GM13976 (cell line): ENCODE measurements around the gene ZNF618.

Experiments
- DNase-seq: peaks from one replicate; pipeline ENCODE4 v3.0.0; 2012; ENCODE audit warnings: low spot score
- CTCF ChIP-seq: IDR thresholded peaks from 2 replicates; pipeline ENCODE4 v1.5.1; 2012; ENCODE audit warnings: borderline replicate concordance, mild to moderate bottlenecking; ENCODE audit not compliant: insufficient read depth; ENCODE audit errors: extremely low read depth, missing control alignments, control extremely low read depth
- in situ Hi-C: fragments of 300-500 bp; cut with MboI; formaldehyde crosslinking; loops from one replicate; pipeline ENCODE4 v1.12.0; 2022; ENCODE audit warnings: low sequenced_read_pairs, mixed read lengths, inconsistent platforms; ENCODE audit not compliant: unreplicated experiment

ZNF618 gene

GRCh38 chr9:113934167-113934828 is 58.2 kb downstream of the ZNF618 start:
- TF ChIP-seq CTCF, result no peak
- DNase-seq, result no peak
- in situ Hi-C loops, result no loop called here

- in situ Hi-C loops, result no loop called here
- DNase-seq, result no peak
- TF ChIP-seq CTCF, result no peak
These were observed 58.9 kb downstream of the ZNF618 start for GRCh38 chr9:113934829-113935676.

GRCh38 chr9:113935677-113936380 is 59.7 kb downstream of the ZNF618 start:
- TF ChIP-seq CTCF, result no peak
- DNase-seq, result no peak
- in situ Hi-C loops, result no loop called here

GRCh38 chr9:113940077-113940476 is 64.0 kb downstream of the ZNF618 start:
- in situ Hi-C loops, result no loop called here
- no peak for DNase-seq
- TF ChIP-seq CTCF, result no peak

GRCh38 chr9:113941056-113941455 is 64.9 kb downstream of the ZNF618 start:
- in situ Hi-C loops, result no loop called here
- no peak for DNase-seq
- no peak for TF ChIP-seq CTCF

GRCh38 chr9:113941526-113941925 is 65.4 kb downstream of the ZNF618 start:
- DNase-seq, result no peak
- in situ Hi-C loops, result no loop called here
- no peak for TF ChIP-seq CTCF
